AG04450 (cell line): ENCODE results near the gene BFSP1. TPM values are rescaled to one million over a fixed set of nuclear protein-coding genes. Genes with fewer than 3 reads are reported as not detected.

Experiments used
- CTCF ChIA-PET: fragments of 300-600, 350-600 bp; formaldehyde crosslinking; extraction: SDS; loops from one replicate; lab custom pipeline; 2022; ENCODE audit warnings: antibody characterized with exemption, inconsistent platforms; lab: Charles Lee
- POLR2A ChIA-PET: fragments of 350-600 bp; formaldehyde crosslinking; extraction: SDS; loops from one replicate; lab custom pipeline; 2021; ENCODE audit warnings: antibody characterized with exemption, inconsistent platforms; lab: Yijun Ruan, JAX
- DNase-seq: peaks from one replicate; pipeline ENCODE4 v3.0.0-alpha.2; 2011; ENCODE audit warnings: low read depth, low spot score
- H3K27ac ChIP-seq: one replicate; pipeline ENCODE4 v1.5.1; 2012; ENCODE audit warnings: low read depth, low read length, control low read depth
- H3K27me3 ChIP-seq: one replicate; pipeline ENCODE4 v1.6.0; 2012; ENCODE audit warnings: low read length; ENCODE audit not compliant: control insufficient read depth, insufficient read depth
- H3K4me3 ChIP-seq: 2 replicates; pipeline ENCODE4 v1.5.1; 2011; ENCODE audit warnings: mild to moderate bottlenecking, low read depth, low read length, control low read depth
- H3K9me3 ChIP-seq: 2 replicates; pipeline ENCODE4 v1.5.1; 2012; ENCODE audit warnings: low read length; ENCODE audit not compliant: control insufficient read depth, insufficient read depth
- CTCF ChIP-seq: IDR thresholded peaks from 2 replicates; pipeline ENCODE4 v1.5.1; 2011; ENCODE audit warnings: low read depth, low read length, control low read depth, inconsistent platforms
- polyA plus RNA-seq: library from polyadenylated mRNA; depleted of rRNA; stranded (reverse); fragments of >200 nt; gene quantifications from 2 replicates; pipeline ENCODE4 v1.2.3, GENCODE V29; 2011

The BFSP1 gene
- polyA plus RNA-seq, 1 experiment = 2.9 TPM

DNA sequence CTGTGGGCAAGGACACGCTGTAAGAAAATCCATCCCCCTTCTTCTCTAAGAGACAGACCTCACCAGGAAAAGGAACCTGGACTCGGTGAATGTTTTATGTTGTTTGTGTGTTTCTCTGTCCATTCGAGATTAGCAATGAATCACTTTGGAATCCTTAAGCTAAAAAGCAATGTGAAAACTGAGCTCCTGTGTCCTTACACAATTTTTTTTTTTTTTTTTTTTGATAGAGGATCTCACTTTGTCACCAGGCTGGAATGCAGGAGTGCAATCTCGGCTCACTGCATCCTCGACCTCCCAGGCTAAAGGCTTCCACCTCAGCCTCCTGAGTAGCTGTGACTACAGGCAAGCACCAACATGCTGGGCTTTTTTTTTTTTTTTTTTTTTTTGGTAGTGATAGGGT lies 32.1 kb downstream of the BFSP1 start:
- Histone ChIP-seq H3K9me3 (no peaks in the 10 kb centered on the region), H3K27me3 (peaks cover 20% of the 10 kb centered on the region), H3K27ac (no peak overlapping the region), H3K4me3 (no peak overlapping the region)
- TF ChIP-seq CTCF = no peak
- ChIA-PET CTCF (interaction anchor here (0.6 to 1.8 kb wide), 4 partner anchors 423 to 777 kb away, joined by 3 to 5 read pairs (median 4); no protein-coding TSS in a partner anchor), POLR2A (interaction anchor here (0.6 to 0.7 kb wide), 4 partner anchors 8 to 1008 kb away, joined by 3 to 8 read pairs (median 4); no protein-coding TSS in a partner anchor)
- no peak for DNase-seq

GRCh38 chr20:17498641-17499040 lies 32.5 kb downstream of the BFSP1 start:
- TF ChIP-seq CTCF = no peak
- H3K27me3 ChIP-seq = peaks cover 20% of the 10 kb centered on the region
- no peak for DNase-seq
- CTCF ChIA-PET = interaction anchor here (0.6 to 1.8 kb wide), 7 partner anchors 166 to 777 kb away, joined by 3 to 5 read pairs (median 3); no protein-coding TSS in a partner anchor
- no peak overlapping the region for H3K27ac ChIP-seq
- H3K9me3 ChIP-seq = no peaks in the 10 kb centered on the region
- H3K4me3 ChIP-seq = no peak overlapping the region
- POLR2A ChIA-PET = interaction anchor here (0.6 to 0.7 kb wide), 3 partner anchors 7 to 1008 kb away, joined by 3 to 8 read pairs (median 6); no protein-coding TSS in a partner anchor

- ChIA-PET POLR2A (no interaction called here), CTCF (interaction anchor here (0.6 to 1.8 kb wide), 7 partner anchors 167 to 778 kb away, joined by 3 to 5 read pairs (median 3); no protein-coding TSS in a partner anchor)
- Histone ChIP-seq H3K27ac (no peak overlapping the region), H3K4me3 (no peak overlapping the region), H3K27me3 (peaks cover 20% of the 10 kb centered on the region), H3K9me3 (no peaks in the 10 kb centered on the region)
- no peak for DNase-seq
- TF ChIP-seq CTCF = no peak
These were observed 33.2 kb downstream of the BFSP1 start for GRCh38 chr20:17497821-17498580.

GRCh38 chr20:17495826-17496225 lies 35.4 kb downstream of the BFSP1 start:
- DNase-seq = no peak
- ChIA-PET CTCF (interaction anchor here (1.1 to 1.8 kb wide), 2 partner anchors 9 to 64 kb away, joined by 3 to 7 read pairs; no protein-coding TSS in a partner anchor), POLR2A (no interaction called here)
- no peaks in the 10 kb centered on the region for H3K9me3 ChIP-seq
- H3K27ac ChIP-seq = no peak overlapping the region
- no peak overlapping the region for H3K4me3 ChIP-seq
- no peak for TF ChIP-seq CTCF
- H3K27me3 ChIP-seq = peaks cover 18% of the 10 kb centered on the region

- ChIA-PET POLR2A (no interaction called here), CTCF (interaction anchor here (1.3 kb wide), 1 partner anchor 10 kb away, joined by 7 read pairs; no protein-coding TSS in a partner anchor)
These were observed 37.0 kb downstream of the BFSP1 start for GRCh38 chr20:17494201-17494600.

More at GRCh38 chr20:17494201-17494600, 37.0 kb downstream of the BFSP1 start:
- no peak for TF ChIP-seq CTCF
- DNase-seq = no peak
- Histone ChIP-seq H3K27ac (no peak overlapping the region), H3K9me3 (no peaks in the 10 kb centered on the region), H3K27me3 (peaks cover 24% of the 10 kb centered on the region), H3K4me3 (no peak overlapping the region)
